Measurements from ENCODE around the gene KNL1. TPM values are rescaled to one million over a fixed set of nuclear protein-coding genes. Genes with fewer than 3 reads are reported as not detected.

The KNL1 gene
- polyA plus RNA-seq, 4 donors: 14.6 to 28.5 (median 20.8) TPM

Other genes with a start within 250 kb of the KNL1 start
- gene PHGR1, start 243.2 kb upstream of the KNL1 start, polyA plus RNA-seq (ENCODE audit: insufficient read length in 4 of 4): not detected
- 1 to 10 TPM in 1 of 4 donors, under 1 TPM in 3; 0.35 to 1.1 (median 0.64) TPM for gene DISP2, start 236.0 kb upstream of the KNL1 start, polyA plus RNA-seq (ENCODE audit: insufficient read length in 4 of 4)
- gene KNSTRN, start 211.5 kb upstream of the KNL1 start, polyA plus RNA-seq (ENCODE audit: insufficient read length in 4 of 4): 10 to 100 TPM; 28.8 to 38.4 (median 34.7) TPM
- 100 to 1,000 TPM in 1 of 4 donors, 10 to 100 TPM in 3; 57.7 to 102 (median 83.1) TPM for gene IVD, start 188.5 kb upstream of the KNL1 start, polyA plus RNA-seq (ENCODE audit: insufficient read length in 4 of 4)
- gene BAHD1, start 153.3 kb upstream of the KNL1 start, polyA plus RNA-seq (ENCODE audit: insufficient read length in 4 of 4): 10 to 100 TPM; 18.7 to 27.8 (median 26.1) TPM
- 10 to 100 TPM; 31.5 to 48.4 (median 35.0) TPM for gene CHST14, start 123.3 kb upstream of the KNL1 start, polyA plus RNA-seq (ENCODE audit: insufficient read length in 4 of 4)
- 10 to 100 TPM; 22.4 to 28.8 (median 25.7) TPM for gene CCDC32, start 29.2 kb upstream of the KNL1 start, polyA plus RNA-seq (ENCODE audit: insufficient read length in 4 of 4)
- 10 to 100 TPM in 3 of 4 donors, 1 to 10 TPM in 1; 9.8 to 14.3 (median 11.8) TPM for gene RPUSD2, start 24.9 kb upstream of the KNL1 start, polyA plus RNA-seq (ENCODE audit: insufficient read length in 4 of 4)
- gene RAD51, start 100.9 kb downstream of the KNL1 start, polyA plus RNA-seq (ENCODE audit: insufficient read length in 4 of 4): 10 to 100 TPM; 12.5 to 14.0 (median 13.2) TPM
- gene RMDN3, start 161.0 kb downstream of the KNL1 start, polyA plus RNA-seq (ENCODE audit: insufficient read length in 4 of 4): 10 to 100 TPM; 35.7 to 45.7 (median 43.2) TPM
- 10 to 100 TPM; 41.0 to 51.6 (median 47.2) TPM for gene GCHFR, start 169.8 kb downstream of the KNL1 start, polyA plus RNA-seq (ENCODE audit: insufficient read length in 4 of 4)
- 1 to 10 TPM; 1.6 to 4.9 (median 3.2) TPM for gene C15orf62, start 175.7 kb downstream of the KNL1 start, polyA plus RNA-seq (ENCODE audit: insufficient read length in 4 of 4)
- 10 to 100 TPM; 24.9 to 34.9 (median 28.5) TPM for gene ZFYVE19, start 212.8 kb downstream of the KNL1 start, polyA plus RNA-seq (ENCODE audit: insufficient read length in 4 of 4)
- 10 to 100 TPM; 38.0 to 45.4 (median 41.7) TPM for gene DNAJC17, start 213.2 kb downstream of the KNL1 start, polyA plus RNA-seq (ENCODE audit: insufficient read length in 4 of 4)
- under 1 TPM; 0.48 to 0.99 (median 0.70) TPM for gene PPP1R14D, start 234.5 kb downstream of the KNL1 start, polyA plus RNA-seq (ENCODE audit: insufficient read length in 4 of 4)
- gene SPINT1, start 249.8 kb downstream of the KNL1 start, polyA plus RNA-seq (ENCODE audit: insufficient read length in 4 of 4): 10 to 100 TPM; 62.6 to 78.0 (median 69.5) TPM